Psoas muscle (tissue), 8 donors: ENCODE measurements around the gene WWOX. TPM values are rescaled to one million over a fixed set of nuclear protein-coding genes. Genes with fewer than 3 reads are reported as not detected.

ENCODE experiments used
- ATAC-seq, 4 donors: fragments of 200-7000 bp; cut with Tn5 transposase; one replicate each; pipeline ENCODE4 v1.9.1; 2020; ENCODE audit warnings: moderate library complexity in 3 of 4, mild to moderate bottlenecking in 2 of 4
- DNase-seq, 2 donors: peaks; one replicate each; pipeline ENCODE4 v3.0.0-alpha.2; 2020
- H3K27ac ChIP-seq: fragments of 200-600 bp; one replicate; pipeline ENCODE4 v1.8.0; 2022
- H3K27me3 ChIP-seq, 3 donors: fragments of 200-600 bp in 1 of 3; one replicate each; pipeline versions ENCODE4 v1.6.1 to v1.8.0; 2013 to 2022; ENCODE audit warnings: low read length in 2 of 3, mild to moderate bottlenecking in 2 of 3, moderate library complexity in 1 of 3; ENCODE audit not compliant: insufficient read depth in 3 of 3
- H3K36me3 ChIP-seq, 2 donors: fragments of 200-600 bp in 1 of 2; one replicate each; pipeline versions ENCODE4 v1.6.1 to v1.8.0; 2013 to 2022; ENCODE audit warnings: low read depth in 1 of 2, mild to moderate bottlenecking in 1 of 2, moderate library complexity in 1 of 2; ENCODE audit not compliant: insufficient read depth in 1 of 2
- H3K4me1 ChIP-seq: fragments of 200-600 bp; one replicate; pipeline ENCODE4 v1.8.0; 2022
- H3K4me3 ChIP-seq: fragments of 200-600 bp; one replicate; pipeline ENCODE4 v1.8.0; 2022; ENCODE audit warnings: mild to moderate bottlenecking
- H3K9me3 ChIP-seq: fragments of 200-600 bp; one replicate; pipeline ENCODE4 v1.8.0; 2022
- CTCF ChIP-seq: fragments of 200-600 bp; IDR thresholded peaks from one replicate; pipeline ENCODE4 v1.8.0; 2022; ENCODE audit warnings: antibody characterized with exemption
- WGBS, 3 donors: extraction: QIAGEN DNeasy Blood & Tissue Kit; methylation state at CpG; one replicate each; pipeline versions ENCODE4 v1.1.6 to v1.1.7; 2013; 5-methylcytosine and 5-hydroxymethylcytosine counted together
- intact Hi-C, 2 donors: fragments of 100-400 bp; cut with DNase I; formaldehyde crosslinking; loops; one replicate each; pipeline versions ENCODE4 v1.11.0 to v1.14.2; 2022
- polyA plus RNA-seq, 3 donors: library from polyadenylated mRNA; stranded (reverse); fragments of 200-250 nt; gene quantifications; one replicate each; pipeline ENCODE4 v1.2.3, GENCODE V29; 2013
- total RNA-seq, 4 donors: library from RNA; stranded (reverse); fragmentation: NEBNext Ultra II Directional in 2 of 4; extraction: Animal tissue kit (Norgen Biotek cat#: 25700) in 2 of 4; gene quantifications; one replicate each; pipeline versions ENCODE4 v1.2.1 to v1.2.4, GENCODE V29; 2021 to 2023
- donor health status: healthy with polysubstance abuse.
- donor health status: DM: no; HTN: no; CAD: no; lungs with moderate emphysema.
- donor health status: Bipolar disorder and iron deficiency.
- donor health status: healthy.
- donor health status: DM: yes; HTN: yes; CAD: no.
- donor health status: DM: no; HTN: no; CAD: no.
- donor health status: DM: no; HTN: no; CAD: no.
- donor health status: DM: yes; HTN: yes; CAD: no.

The WWOX gene
- total and polyA plus RNA-seq, 7 donors: 3.1 to 6.6 (median 5.0) TPM

- Histone ChIP-seq H3K4me1 (no peaks in the 10 kb centered on the region), H3K9me3 (no peaks in the 10 kb centered on the region), H3K36me3 (no peaks in the 10 kb centered on the region), H3K27ac (no peak overlapping the region), H3K4me3 (no peak overlapping the region), H3K27me3 (peaks cover 0 to 2% (median 0%) of the 10 kb centered on the region in 3 donors)
- DNase-seq: no peak
- intact Hi-C loops: no loop called here
- ATAC-seq: no peak
- WGBS, 3 donors: 16 to 21% (median 18%) methylated on average over 1 of the region's 1 CpG
- no peak for TF ChIP-seq CTCF
These were observed 975.1 kb downstream of the WWOX start for GRCh38 chr16:79074541-79074940.

DNA sequence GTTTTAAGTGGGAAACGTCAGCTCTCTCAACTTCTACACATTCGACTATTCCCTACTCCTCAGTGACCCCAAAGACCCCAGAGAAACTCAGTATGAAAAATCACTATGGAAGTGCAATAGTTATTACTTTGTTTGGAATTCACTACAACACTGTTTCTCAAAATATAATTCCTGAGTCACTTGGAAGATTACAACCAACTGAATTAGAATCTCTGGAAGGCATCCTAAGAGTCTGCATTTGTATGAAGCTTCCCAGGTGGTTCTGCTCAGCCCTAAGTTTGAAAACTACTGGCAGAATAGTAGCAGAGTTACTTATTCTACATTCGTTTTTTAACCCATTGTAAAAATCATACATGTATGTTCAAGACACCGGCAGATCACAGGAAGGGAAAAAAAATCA lies 975.5 kb downstream of the WWOX start:
- intact Hi-C loops: no loop called here
- 69 to 75% (median 72%) methylated on average over 4 of the region's 4 CpGs for WGBS, 3 donors
- ATAC-seq: no peak

DNA sequence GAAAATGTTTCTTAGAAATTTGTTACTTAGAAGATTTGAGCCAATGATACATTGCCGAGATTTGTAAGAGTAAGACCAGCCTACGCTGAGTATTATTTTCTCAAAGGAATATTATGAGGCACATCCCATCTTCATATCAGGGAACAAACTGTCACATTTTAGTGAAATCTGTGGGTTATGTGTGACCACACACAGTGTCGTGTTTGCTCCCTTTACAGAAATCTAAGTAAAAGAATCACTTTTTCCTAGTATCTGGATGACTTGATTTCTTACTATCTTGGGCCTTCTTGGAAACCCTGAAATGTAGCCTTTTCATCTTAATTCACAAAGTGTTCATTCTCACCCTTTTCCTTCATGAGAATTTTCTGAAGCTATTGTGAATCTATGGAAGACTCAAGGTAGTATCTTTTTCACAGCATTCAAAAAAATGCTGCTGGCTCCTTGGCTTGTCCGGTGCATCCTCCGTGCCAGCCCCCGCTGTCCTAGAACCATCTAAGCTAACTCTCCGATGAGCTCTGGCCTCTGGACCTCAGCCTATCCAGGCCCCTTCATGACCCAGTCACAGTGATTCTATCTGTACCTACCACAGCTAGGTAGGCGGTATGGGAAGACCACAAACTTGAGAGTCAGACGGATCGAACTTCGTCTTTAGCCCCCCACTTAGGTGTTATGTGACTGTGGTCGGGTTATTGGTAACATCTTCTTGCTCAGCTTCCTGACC lies 976.8 kb downstream of the WWOX start:
- H3K36me3 ChIP-seq: no peaks in the 10 kb centered on the region
- no peaks in the 10 kb centered on the region for H3K4me1 ChIP-seq
- H3K9me3 ChIP-seq: no peaks in the 10 kb centered on the region
- H3K4me3 ChIP-seq: no peak overlapping the region
- no peak for DNase-seq
- WGBS, 3 donors: 94 to 97% (median 95%) methylated on average over 12 of the region's 12 CpGs
- ATAC-seq: no peak
- no peak for TF ChIP-seq CTCF
- intact Hi-C loops: no loop called here
- H3K27ac ChIP-seq: no peak overlapping the region
- H3K27me3 ChIP-seq: peaks cover 0 to 2% (median 0%) of the 10 kb centered on the region in 3 donors

More for the DNA sequence above, 975.5 kb downstream of the WWOX start:
- DNase-seq: no peak
- H3K9me3 ChIP-seq: no peaks in the 10 kb centered on the region
- no peak overlapping the region for H3K4me3 ChIP-seq
- no peak for TF ChIP-seq CTCF
- H3K27ac ChIP-seq: no peak overlapping the region
- no peaks in the 10 kb centered on the region for H3K4me1 ChIP-seq
- peaks cover 0 to 2% (median 0%) of the 10 kb centered on the region in 3 donors for H3K27me3 ChIP-seq
- H3K36me3 ChIP-seq: no peaks in the 10 kb centered on the region

DNA sequence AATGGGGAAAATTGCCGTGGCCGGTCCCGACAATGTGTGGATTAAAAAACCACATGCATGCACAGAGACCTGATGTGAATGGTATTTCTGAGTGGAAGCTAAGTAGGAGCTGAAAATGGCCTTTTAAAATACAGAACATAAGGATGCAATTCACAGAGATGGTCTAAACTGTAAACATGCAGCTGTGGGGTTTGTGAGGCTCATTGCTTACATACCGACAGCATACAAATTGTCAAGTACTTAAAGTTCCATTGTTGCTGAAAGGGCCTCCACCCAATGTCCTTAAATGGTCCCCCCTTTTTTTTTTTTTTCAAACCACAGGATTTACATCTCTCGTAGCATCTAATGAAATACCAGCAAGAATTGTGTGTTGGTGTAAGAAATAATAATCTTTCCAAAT lies 977.9 kb downstream of the WWOX start:
- no peaks in the 10 kb centered on the region for H3K9me3 ChIP-seq
- intact Hi-C loops: no loop called here
- H3K4me3 ChIP-seq: no peak overlapping the region
- no peaks in the 10 kb centered on the region for H3K4me1 ChIP-seq
- 83 to 93% (median 87%) methylated on average over 5 of the region's 5 CpGs for WGBS, 3 donors
- H3K36me3 ChIP-seq: no peaks in the 10 kb centered on the region
- no peak for TF ChIP-seq CTCF
- no peak for DNase-seq
- ATAC-seq: no peak
- peaks cover 0 to 2% (median 0%) of the 10 kb centered on the region in 3 donors for H3K27me3 ChIP-seq
- no peak overlapping the region for H3K27ac ChIP-seq
